K562 (cell line): Measurements from ENCODE around the gene UBR1. TPM values are rescaled to one million over a fixed set of nuclear protein-coding genes. Genes with fewer than 3 reads are reported as not detected.

Experiments used
- ARID3A ChIP-seq: IDR thresholded peaks from 2 replicates; pipeline ENCODE4 v1.6.1; 2012; ENCODE audit warnings: low read depth, low read length, improper control_type of control experiment, borderline replicate concordance
- BACH1 ChIP-seq: fragments of 200-800 bp; sonication (Bioruptor generic); IDR thresholded peaks from 2 replicates; pipeline ENCODE4 v1.6.1; 2016; ENCODE audit warnings: missing genetic modification characterization, missing compliant biosample characterization
- BRD9 ChIP-seq: fragments of 450-650 bp; IDR thresholded peaks from 2 replicates; pipeline ENCODE4 v1.6.1; 2018; ENCODE audit warnings: low read depth; ENCODE audit not compliant: partially characterized antibody
- CBX2 ChIP-seq: fragments of 200-600 bp; sonication (generic); IDR thresholded peaks from one replicate; pipeline ENCODE4 v1.6.1; 2012; ENCODE audit warnings: mild to moderate bottlenecking, low read length, inconsistent platforms; ENCODE audit not compliant: insufficient read depth, poor library complexity, severe bottlenecking
- CTCFL ChIP-seq: IDR thresholded peaks from 2 replicates; pipeline ENCODE4 v1.6.1; 2011; ENCODE audit warnings: borderline replicate concordance, low read depth, mild to moderate bottlenecking, moderate library complexity, low read length; ENCODE audit not compliant: insufficient read depth, poor library complexity, severe bottlenecking
- EGR1 ChIP-seq: fragments of 450-650 bp; conservative IDR thresholded peaks from 2 replicates; pipeline ENCODE4 v1.6.1; 2017; ENCODE audit warnings: mild to moderate bottlenecking
- ETV6 ChIP-seq, 3 experiments: fragments of 150-350 bp in 1 of 3; sonication (generic) in 1 of 3; formaldehyde crosslinking in 1 of 3; IDR thresholded peaks; 2 replicates each; pipeline versions ENCODE4 v1.6.1 to v1.8.0; 2014 to 2022; ENCODE audit warnings: borderline replicate concordance in 2 of 3, low read depth in 2 of 3, antibody characterized with exemption in 1 of 3, low read length in 1 of 3, mild to moderate bottlenecking in 1 of 3, missing genetic modification reagents in 1 of 3
- GABPA ChIP-seq: fragments of 200-800 bp; sonication (Bioruptor generic); conservative IDR thresholded peaks from 2 replicates; pipeline ENCODE4 v1.6.1; 2016; ENCODE audit warnings: low read depth, missing genetic modification characterization, missing compliant biosample characterization
- HDAC1 ChIP-seq, 2 experiments: fragments of 450-650 bp; IDR thresholded peaks; 2 replicates each; pipeline ENCODE4 v1.6.1; 2016 to 2017; ENCODE audit warnings: inconsistent platforms in 1 of 2, mild to moderate bottlenecking in 1 of 2, moderate library complexity in 1 of 2
- KLF13 ChIP-seq: fragments of 450-650 bp; IDR thresholded peaks from 2 replicates; pipeline ENCODE4 v1.6.1; 2016; ENCODE audit warnings: missing genetic modification characterization, low read depth, mild to moderate bottlenecking, missing compliant biosample characterization, moderate library complexity, borderline replicate concordance
- NELFE ChIP-seq: IDR thresholded peaks from 2 replicates; pipeline ENCODE4 v1.6.1; 2011; ENCODE audit warnings: mild to moderate bottlenecking; ENCODE audit not compliant: insufficient read depth, insufficient read length
- PCBP2 ChIP-seq: fragments of 200-400 bp; formaldehyde crosslinking; IDR thresholded peaks from 2 replicates; pipeline ENCODE4 v1.6.1; 2018; ENCODE audit warnings: low read length, low read depth, mild to moderate bottlenecking, moderate library complexity; ENCODE audit not compliant: poor library complexity, severe bottlenecking
- TAF1 ChIP-seq: IDR thresholded peaks from 2 replicates; pipeline ENCODE4 v1.6.1; 2011; ENCODE audit warnings: mild to moderate bottlenecking, low read length, moderate library complexity; ENCODE audit not compliant: insufficient read depth, control insufficient read depth, severe bottlenecking; ENCODE audit errors: extremely low read depth
- TCF3 ChIP-seq: sonication (generic); formaldehyde crosslinking; IDR thresholded peaks from 2 replicates; pipeline ENCODE4 v1.4.0; 2020; ENCODE audit warnings: mild to moderate bottlenecking, missing genetic modification reagents
- ZBTB34 ChIP-seq: fragments of 250-450 bp; sonication (Bioruptor Pico); IDR thresholded peaks from 2 replicates; pipeline ENCODE4 v1.8.0; 2021; ENCODE audit warnings: mild to moderate bottlenecking, moderate library complexity
- ZNF217 ChIP-seq: sonication (generic); formaldehyde crosslinking; IDR thresholded peaks from 2 replicates; pipeline ENCODE4 v1.8.0; 2022; ENCODE audit warnings: mild to moderate bottlenecking, missing genetic modification reagents
- polyA plus RNA-seq, 8 experiments: library from polyadenylated mRNA; depleted of rRNA in 4 of 8; stranded (reverse) in 5 of 8; unstranded in 3 of 8; fragments of >200 nt; fragmentation: Nextera tagmentation in 2 of 8; fragmentation: Illumina TruSeq in 1 of 8; extraction: Ambion mirVana in 2 of 8; extraction: Trizol in 1 of 8; gene quantifications; 2 replicates each; pipeline versions ENCODE4 v1.2.1 to v1.2.3, GENCODE V29; 2011 to 2014; ENCODE audit warnings: inconsistent platforms in 1 of 8, missing spikeins in 1 of 8
- total RNA-seq, 7 experiments: library from RNA; depleted of rRNA in 6 of 7; stranded (reverse); fragments of >200 nt in 6 of 7; fragmentation: Illumina TruSeq in 2 of 7; extraction: Trizol in 2 of 7; gene quantifications; 2 replicates each; pipeline versions ENCODE4 v1.2.1 to v1.2.3, GENCODE V29; 2011 to 2021; ENCODE audit warnings: low replicate concordance in 1 of 7

Gene UBR1
- total and polyA plus RNA-seq, 9 of the 15 experiments (the other 6 are each of a cell fraction or from before 2014, with no cell fraction given): 5.8 to 30.7 (median 15.3) TPM

GRCh38 chr15:42920519-42921341, 185.1 kb downstream of the UBR1 start, which contains the start of gene TTBK2 (continued):
- no peak for TF ChIP-seq ZBTB34 (CRISPR knock-in tag)
- TF ChIP-seq BACH1: no peak
- TF ChIP-seq ZNF217: no peak
- peak; percentile 87 for TF ChIP-seq KLF13 (tag)
- no peak for TF ChIP-seq CBX2
- peak; percentile 24 for TF ChIP-seq TAF1
- TF ChIP-seq ETV6 (IDR thresholded peaks at IDR 0.05; ENCODE audit: borderline replicate concordance in 1 of 2, low read depth in 2 of 2, low read length in 1 of 2): no peak
- no peak for TF ChIP-seq ETV6 (CRISPR knock-in tag; IDR thresholded peaks at IDR 0.05; ENCODE audit: borderline replicate concordance)
- TF ChIP-seq ARID3A: no peak
- TF ChIP-seq CTCFL: no peak
- TF ChIP-seq GABPA (tag): peak; percentile 28; the same call in 1 of the 2 replicates
- no peak for TF ChIP-seq TCF3 (CRISPR knock-in tag)
- no peak for TF ChIP-seq PCBP2
- TF ChIP-seq NELFE: no peak
- peak; percentile 84 for TF ChIP-seq EGR1
- TF ChIP-seq HDAC1 (IDR thresholded peaks at IDR 0.05): peak in 1 of 2 experiments; percentile 44; a peak in 2 of 4 replicates
- TF ChIP-seq BRD9: no peak
